Right lobe of liver (tissue), 6 donors: ENCODE results near the gene PDZK1IP1. TPM values are rescaled to one million over a fixed set of nuclear protein-coding genes. Genes with fewer than 3 reads are reported as not detected.

Experiments
- ATAC-seq, 4 donors: fragments of 200-7000 bp; cut with Tn5 transposase; one replicate each; pipeline ENCODE4 v1.9.1; 2020; ENCODE audit warnings: mild to moderate bottlenecking in 4 of 4, moderate library complexity in 4 of 4
- DNase-seq, 3 donors: peaks; one replicate each; pipeline ENCODE4 v3.0.0-alpha.2; 2020
- H3K27ac ChIP-seq, 3 donors: fragments of 200-600 bp; one replicate each; pipeline ENCODE4 v1.8.0; 2022
- H3K27me3 ChIP-seq, 2 donors: fragments of 200-600 bp; one replicate each; pipeline ENCODE4 v1.8.0; 2022
- H3K36me3 ChIP-seq, 4 donors: fragments of 200-600 bp; sonication (generic) in 1 of 4; one replicate each; pipeline versions ENCODE4 v1.5.1 to v1.8.0; 2017 to 2022; ENCODE audit warnings: control low read depth in 1 of 4
- H3K4me1 ChIP-seq, 4 donors: fragments of 200-600 bp; sonication (generic) in 1 of 4; one replicate each; pipeline versions ENCODE4 v1.5.1 to v1.8.0; 2017 to 2022; ENCODE audit warnings: control low read depth in 1 of 4
- H3K4me3 ChIP-seq, 3 donors: fragments of 200-600 bp; one replicate each; pipeline ENCODE4 v1.8.0; 2022
- H3K9me3 ChIP-seq, 4 donors: fragments of 200-600 bp; sonication (generic) in 1 of 4; one replicate each; pipeline versions ENCODE4 v1.5.1 to v1.8.0; 2017 to 2022; ENCODE audit warnings: control low read depth in 1 of 4
- CTCF ChIP-seq, 4 donors: fragments of 200-600 bp in 3 of 4; fragments of 450-650 bp in 1 of 4; IDR thresholded peaks; one replicate each; pipeline versions ENCODE4 v1.5.1 to v1.8.0; 2016 to 2022; ENCODE audit warnings: antibody characterized with exemption in 4 of 4, mild to moderate bottlenecking in 2 of 4
- POLR2A ChIP-seq: fragments of 450-650 bp; IDR thresholded peaks from one replicate; pipeline ENCODE4 v1.6.1; 2017; ENCODE audit warnings: antibody characterized with exemption, mild to moderate bottlenecking
- WGBS: methylation state at CpG from one replicate; pipeline ENCODE4 v1.1.6; 2018; ENCODE audit warnings: low coverage, low lambda C conversion rate; ENCODE audit not compliant: insufficient coverage; ENCODE audit errors: missing lambda C conversion rate; 5-methylcytosine and 5-hydroxymethylcytosine counted together
- intact Hi-C, 2 donors: fragments of 100-400 bp; cut with DNase I; formaldehyde crosslinking; loops; one replicate each; pipeline versions ENCODE4 v1.11.2 to v1.14.1; 2022
- total RNA-seq, 6 experiments: library from RNA; depleted of rRNA in 2 of 6; stranded (reverse); fragments of >200 nt in 2 of 6; fragmentation: NEBNext Ultra II Directional in 3 of 6; extraction: Animal tissue kit (Norgen Biotek cat#: 25700) in 3 of 6; gene quantifications; one replicate each; pipeline versions ENCODE4 v1.1.0 to v1.2.4, GENCODE V29; 2016 to 2023
- donor health status: DM: no; HTN: yes; CAD: no.
- donor health status: DM: no; HTN: no; CAD: no.
- donor health status: DM: no; HTN: no; CAD: no.
- donor health status: DM: no; HTN: yes; CAD: no.
- donor health status: DM: no; HTN: yes; CAD: no.

Gene PDZK1IP1
- total RNA-seq, 6 experiments from 2014 or later = 0.24 to 44.3 (median 5.4) TPM

- peak in 1 of 4 donors; percentile 18 for ATAC-seq
These were observed 23.6 kb upstream of the PDZK1IP1 start for GRCh38 chr1:47213230-47213963.

DNA sequence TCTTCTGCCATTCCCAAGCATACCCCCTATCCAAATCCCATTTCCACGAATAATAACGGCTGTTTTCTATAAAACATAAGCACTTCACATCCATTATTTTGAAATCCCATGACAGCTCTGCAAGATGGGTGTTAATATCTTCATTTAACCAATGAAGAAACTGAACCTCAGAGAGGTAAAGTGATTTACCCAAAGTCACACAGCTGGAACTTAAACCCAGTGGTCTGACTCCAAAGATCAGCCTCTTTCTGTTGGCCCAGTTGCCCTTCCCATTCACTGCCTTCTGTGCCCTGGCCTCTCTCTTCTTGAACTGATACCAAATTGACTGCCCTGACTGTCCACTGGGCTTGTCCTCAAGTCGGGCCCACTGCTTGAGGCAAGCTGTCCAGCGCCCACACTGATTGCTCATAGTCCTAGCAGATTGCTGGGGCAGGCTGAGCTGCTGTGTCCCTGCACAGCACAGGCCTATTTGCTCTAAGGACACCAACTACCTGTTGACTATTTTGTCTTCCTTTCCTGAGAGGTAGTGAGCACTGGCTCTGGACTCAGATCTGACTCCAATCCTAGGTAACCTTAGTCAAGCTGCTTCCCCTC is 22.9 kb upstream of the PDZK1IP1 start:
- no peaks in the 10 kb centered on the region for H3K4me1 ChIP-seq
- ATAC-seq = no peak
- 51% methylated on average over 3 of the region's 4 CpGs for WGBS

More at GRCh38 chr1:47213230-47213963, 23.6 kb upstream of the PDZK1IP1 start:
- Histone ChIP-seq H3K4me1 (no peaks in the 10 kb centered on the region), H3K27ac (no peak overlapping the region), H3K36me3 (no peaks in the 10 kb centered on the region), H3K9me3 (no peaks in the 10 kb centered on the region), H3K27me3 (no peaks in the 10 kb centered on the region), H3K4me3 (no peak overlapping the region)
- intact Hi-C loops = no loop called here
- no peak for DNase-seq
- WGBS = 90% methylated on average over 8 of the region's 11 CpGs
- TF ChIP-seq POLR2A (no peak), CTCF (IDR thresholded peaks at IDR 0.05) (no peak)

DNA sequence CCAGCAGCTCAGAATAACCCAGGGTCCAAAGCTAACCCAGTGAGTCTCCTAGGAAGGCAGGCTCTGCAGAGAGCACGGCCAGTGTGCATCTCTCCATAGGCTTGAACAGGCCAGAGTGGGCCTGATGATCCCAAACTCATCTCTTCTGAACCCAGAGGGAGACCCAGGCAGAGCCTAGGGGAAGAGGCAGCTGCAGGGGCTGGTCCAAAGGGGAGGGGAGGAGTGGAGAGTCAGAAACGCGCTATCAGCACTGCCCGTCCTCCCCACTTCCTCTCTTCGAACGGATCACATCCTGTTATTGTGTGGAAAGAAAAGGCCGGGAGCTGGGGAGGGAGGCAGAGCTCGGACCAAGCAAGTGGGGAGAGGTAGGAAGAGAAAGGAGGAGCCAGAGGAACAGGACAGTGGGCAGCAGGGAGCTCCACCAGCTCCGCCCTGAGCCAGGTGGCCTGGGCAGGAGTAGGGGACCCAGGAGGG is 22.0 kb upstream of the PDZK1IP1 start:
- H3K4me3 ChIP-seq = no peak overlapping the region
- intact Hi-C loops = no loop called here
- WGBS = 41% methylated on average over 7 of the region's 9 CpGs
- peak overlapping the region in 1 of 3 donors; percentile 51 for H3K27ac ChIP-seq
- no peak for TF ChIP-seq POLR2A
- no peak for TF ChIP-seq CTCF (IDR thresholded peaks at IDR 0.05)
- H3K36me3 ChIP-seq = no peaks in the 10 kb centered on the region
- H3K9me3 ChIP-seq = no peaks in the 10 kb centered on the region
- ATAC-seq (peak; percentile 73 to 89 (median 86)), DNase-seq (peak in 1 of 3 donors; percentile 59)
- H3K4me1 ChIP-seq = no peaks in the 10 kb centered on the region
- no peaks in the 10 kb centered on the region for H3K27me3 ChIP-seq

More for the DNA sequence above, 22.9 kb upstream of the PDZK1IP1 start:
- Histone ChIP-seq H3K4me3 (no peak overlapping the region), H3K36me3 (no peaks in the 10 kb centered on the region), H3K27ac (peak overlapping the region in 1 of 3 donors; percentile 51), H3K9me3 (no peaks in the 10 kb centered on the region), H3K27me3 (no peaks in the 10 kb centered on the region)
- TF ChIP-seq CTCF (IDR thresholded peaks at IDR 0.05) (no peak), POLR2A (no peak)
- DNase-seq = no peak
- intact Hi-C loops = no loop called here

- Histone ChIP-seq H3K27me3 (no peaks in the 10 kb centered on the region), H3K36me3 (no peaks in the 10 kb centered on the region), H3K9me3 (no peaks in the 10 kb centered on the region), H3K4me1 (no peaks in the 10 kb centered on the region), H3K4me3 (no peak overlapping the region), H3K27ac (no peak overlapping the region)
- TF ChIP-seq POLR2A = no peak
- TF ChIP-seq CTCF (IDR thresholded peaks at IDR 0.05) = no peak
- ATAC-seq (no peak), DNase-seq (no peak)
- 70% methylated on average over 3 of the region's 3 CpGs for WGBS
- intact Hi-C loops = no loop called here
These were observed 20.8 kb upstream of the PDZK1IP1 start for GRCh38 chr1:47210666-47211065.
